Measurements from ENCODE around the gene ACVR1.

The ACVR1 gene

DNA sequence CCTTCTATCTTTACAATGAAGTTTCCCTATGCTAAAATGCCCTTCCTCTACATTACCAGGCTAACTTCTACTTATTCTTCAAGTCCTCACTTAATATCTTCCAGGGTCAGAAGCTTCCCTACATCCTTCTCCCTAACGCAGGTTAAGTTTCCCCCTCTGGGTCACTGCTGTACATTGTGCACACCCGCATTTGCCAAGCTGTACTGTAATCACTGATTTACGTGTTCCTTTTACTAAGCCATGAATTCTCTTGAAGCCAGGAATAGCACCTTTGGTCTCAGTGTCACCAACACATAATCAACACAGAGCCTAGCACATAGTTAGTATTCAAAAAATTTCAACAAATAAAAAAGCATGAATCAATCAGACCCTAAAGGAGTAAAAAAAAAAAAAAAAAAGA, 22.3 kb downstream of the ACVR1 start:
- DNase-seq (ENCODE audit: low read depth), result no peak

DNA sequence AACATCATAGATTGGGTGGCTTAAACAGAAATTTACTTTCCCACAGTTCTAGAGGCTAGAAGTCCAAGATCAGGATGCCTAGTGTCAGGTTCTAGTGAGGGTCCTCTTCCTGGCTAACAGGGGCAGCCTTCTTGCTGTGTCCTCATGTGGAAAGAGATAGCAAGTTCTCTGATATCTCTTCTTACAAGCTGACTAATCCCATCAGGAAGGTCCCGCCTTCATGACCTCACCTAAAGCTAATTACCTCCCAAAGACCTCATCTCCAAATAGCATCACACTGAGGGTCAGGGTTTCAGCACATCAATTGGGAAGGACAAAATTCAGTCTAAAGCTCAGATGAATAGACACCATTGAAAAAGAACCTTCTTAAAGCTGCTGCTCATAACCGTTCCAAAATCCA, 22.9 kb downstream of the ACVR1 start:
- no peak for DNase-seq (ENCODE audit: low read depth)

DNA sequence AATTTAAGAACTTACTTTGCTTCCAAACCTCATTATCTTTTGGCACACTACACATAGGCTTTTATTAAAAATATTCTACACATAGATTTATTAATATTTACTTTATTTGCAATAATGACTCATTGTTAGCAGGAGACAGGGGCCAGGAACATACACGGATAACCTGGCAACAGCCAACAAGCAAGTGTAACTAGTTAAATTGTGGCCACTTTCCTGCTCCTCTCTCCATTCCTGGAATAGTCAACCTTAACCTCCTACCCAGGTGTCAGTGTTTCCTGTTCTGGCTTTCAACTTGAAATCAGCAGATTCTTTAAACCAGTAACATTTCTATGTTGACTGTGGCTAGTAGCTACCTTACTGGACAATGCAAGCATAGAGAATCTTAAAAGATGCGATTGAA, 26.5 kb downstream of the ACVR1 start:
- no peak for DNase-seq (ENCODE audit: low read depth)

DNA sequence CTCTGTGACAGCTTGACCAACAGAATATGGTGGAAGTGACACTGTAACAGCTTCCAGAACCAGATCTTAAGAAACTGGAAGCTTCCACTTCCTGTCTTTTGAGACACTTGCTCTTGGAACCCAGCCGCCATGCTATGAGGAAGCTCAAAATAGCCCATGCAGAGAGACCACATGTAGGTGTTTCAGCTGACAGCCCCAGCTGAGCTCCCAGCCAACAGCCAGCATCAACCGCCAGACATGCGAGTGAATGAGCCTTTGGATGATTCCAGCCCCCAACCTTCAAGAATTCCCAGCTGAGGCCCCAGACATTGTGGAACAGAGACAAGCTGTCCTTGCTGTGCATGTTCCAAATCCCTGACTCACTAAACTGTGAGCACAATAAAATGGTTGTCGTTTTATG, 27.9 kb downstream of the ACVR1 start:
- DNase-seq (ENCODE audit: low read depth), result no peak

DNA sequence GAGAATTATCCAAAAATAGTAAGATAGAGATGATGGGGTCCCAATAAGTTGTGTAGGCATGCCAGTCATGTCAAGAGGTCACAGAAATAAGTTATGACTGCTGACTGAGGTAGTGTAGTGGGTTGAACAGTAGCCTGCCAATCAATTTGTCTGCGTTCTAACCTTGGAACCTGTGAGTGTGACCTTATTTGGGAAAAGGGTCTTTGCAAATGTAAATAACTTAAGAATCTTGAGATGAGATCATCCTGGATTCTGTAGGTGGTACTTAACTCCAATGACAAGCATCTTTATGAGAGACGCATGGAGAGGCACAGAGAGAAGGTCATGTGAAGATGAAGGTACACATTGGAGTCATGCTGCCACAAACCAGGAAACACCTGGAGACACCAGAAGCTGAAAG, 31.0 kb downstream of the ACVR1 start:
- DNase-seq (ENCODE audit: low read depth), result no peak

DNA sequence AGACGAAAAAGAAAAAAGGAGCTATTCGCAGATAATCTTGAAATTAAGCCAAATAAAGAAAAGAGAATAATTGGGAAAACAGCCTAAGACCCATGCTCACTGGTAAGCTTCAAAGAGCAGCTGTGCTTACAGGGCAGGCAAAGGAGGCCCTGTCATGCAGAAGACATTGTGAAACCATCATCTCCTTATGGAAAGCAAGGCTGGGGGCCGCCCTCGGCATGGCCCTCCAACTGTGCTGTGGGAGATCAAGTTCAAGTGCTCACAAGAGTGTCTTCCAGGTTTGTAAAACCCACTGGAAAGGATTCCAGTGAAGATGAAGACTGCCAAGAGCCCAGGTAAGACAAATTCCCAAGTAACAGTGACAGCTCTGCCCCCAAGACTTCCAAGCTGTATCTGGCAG, 32.2 kb downstream of the ACVR1 start:
- DNase-seq (ENCODE audit: low read depth), result no peak

DNA sequence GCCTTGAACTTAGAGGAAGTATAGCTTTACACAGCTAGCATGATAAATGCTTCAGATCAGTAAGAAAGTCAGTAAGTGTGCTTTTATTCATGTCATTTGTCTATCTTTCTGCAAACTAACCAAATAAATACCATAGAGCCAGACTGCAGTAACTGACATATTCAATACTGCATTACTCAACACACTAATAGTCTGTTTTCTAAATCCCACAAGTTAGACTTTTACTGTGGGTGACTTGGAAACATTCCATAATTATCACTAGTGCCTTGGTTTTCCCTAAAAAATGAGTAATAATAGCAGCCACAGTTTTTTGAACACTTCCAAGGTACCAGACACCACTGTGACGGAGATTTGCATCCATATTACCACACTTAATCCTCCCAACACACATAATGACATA, 33.0 kb downstream of the ACVR1 start:
- DNase-seq (ENCODE audit: low read depth), result no peak

DNA sequence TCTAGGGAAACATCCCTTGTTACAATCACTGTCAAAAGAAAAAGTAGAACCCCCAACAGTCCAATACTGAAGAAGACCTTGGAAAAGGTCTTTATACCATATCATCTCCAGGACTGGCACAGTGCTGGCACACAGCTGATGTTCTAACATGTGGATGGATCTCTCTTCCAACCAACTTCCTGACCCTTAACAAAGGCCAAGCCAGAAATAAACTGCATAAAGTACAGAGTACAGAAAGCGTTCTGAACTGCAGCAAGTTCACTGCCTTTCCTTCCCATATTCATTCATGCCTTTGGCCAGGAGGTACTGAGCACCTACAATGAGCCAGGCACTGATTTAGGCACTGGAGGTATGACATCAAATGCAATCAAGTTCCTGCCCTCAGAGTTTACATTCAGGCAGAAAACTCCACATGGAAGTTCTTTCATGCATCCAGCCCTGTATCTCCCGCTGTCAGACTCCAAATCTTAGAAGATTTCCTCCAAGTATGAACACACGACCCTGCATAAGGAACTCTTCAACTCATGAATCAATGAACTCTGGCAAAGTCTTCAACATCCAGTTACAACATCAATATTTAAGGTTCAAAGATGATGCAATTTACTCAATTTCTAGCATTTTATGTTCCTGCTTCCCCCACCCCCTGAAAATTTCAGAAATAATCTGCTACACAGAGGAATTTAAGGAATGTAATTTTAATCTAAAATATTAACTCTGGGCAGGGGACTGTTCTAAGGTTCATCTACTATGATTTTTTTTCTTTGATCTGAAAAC, 33.8 kb downstream of the ACVR1 start:
- DNase-seq (ENCODE audit: low read depth), result no peak

DNA sequence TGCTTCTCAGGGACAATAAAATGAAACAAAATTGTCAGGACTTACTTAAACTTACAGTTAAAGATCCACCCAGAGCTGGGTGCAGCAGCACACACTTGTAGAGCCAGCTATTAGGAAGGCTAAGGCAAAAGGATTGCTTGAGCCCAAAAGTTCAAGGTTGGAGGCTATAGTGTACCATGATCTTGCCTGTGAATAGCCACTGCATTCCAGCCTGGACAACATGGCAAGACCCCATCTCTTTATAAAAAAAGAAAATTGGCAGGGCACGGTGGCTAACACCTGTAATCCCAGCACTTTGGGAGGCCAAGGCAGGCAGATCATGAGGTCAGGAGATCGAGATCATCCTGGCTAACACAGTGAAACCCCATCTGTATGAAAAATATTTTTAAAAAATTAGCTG, 34.6 kb downstream of the ACVR1 start:
- no peak for DNase-seq (ENCODE audit: low read depth)

DNA sequence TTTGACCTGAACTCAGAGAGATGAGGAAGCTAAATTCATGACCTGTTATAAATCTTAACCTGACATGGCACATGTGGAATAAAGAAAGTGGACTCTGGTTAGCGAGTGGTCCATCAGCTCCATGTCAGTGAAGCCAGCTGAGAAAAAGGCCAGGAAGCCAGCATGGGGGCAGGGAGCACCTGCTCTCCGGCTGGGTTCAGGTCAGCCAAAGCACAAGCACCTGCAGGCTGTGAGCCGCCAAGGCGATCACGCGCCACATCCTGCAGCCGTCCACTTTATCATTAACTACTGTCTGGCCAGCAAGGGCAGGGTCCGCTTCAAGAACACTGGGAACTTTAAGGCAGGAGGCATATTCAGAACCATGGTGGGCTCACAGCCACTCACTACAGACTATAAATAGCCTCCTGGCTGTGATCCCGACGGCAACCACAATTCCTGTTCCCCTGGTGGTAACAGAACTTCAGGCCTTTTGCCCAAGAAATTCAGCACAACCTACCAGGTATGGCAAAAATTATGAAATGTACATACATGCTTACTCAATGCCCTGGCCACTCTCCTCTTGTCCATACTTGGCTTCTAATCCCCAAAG, 35.5 kb downstream of the ACVR1 start:
- no peak for DNase-seq (ENCODE audit: low read depth)

DNA sequence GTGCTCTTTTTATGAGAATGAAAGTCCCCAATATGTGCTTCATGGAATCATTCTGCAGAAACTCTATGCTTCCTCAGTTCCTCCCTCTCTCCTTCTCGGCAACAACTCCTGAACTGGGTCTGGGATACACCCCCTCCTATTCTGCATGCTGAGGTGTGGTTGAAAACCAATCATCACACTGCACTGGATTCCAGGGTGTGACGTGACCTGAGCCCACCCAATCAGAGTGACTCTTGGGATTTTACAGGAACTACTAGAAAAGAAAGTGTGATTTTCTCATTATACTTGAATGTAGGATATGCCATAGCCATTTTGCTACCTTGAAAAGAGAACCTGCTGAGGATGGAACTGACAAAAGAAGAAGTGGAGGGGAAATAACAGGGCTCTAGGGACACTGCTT, 36.3 kb downstream of the ACVR1 start:
- DNase-seq (ENCODE audit: low read depth), result no peak

DNA sequence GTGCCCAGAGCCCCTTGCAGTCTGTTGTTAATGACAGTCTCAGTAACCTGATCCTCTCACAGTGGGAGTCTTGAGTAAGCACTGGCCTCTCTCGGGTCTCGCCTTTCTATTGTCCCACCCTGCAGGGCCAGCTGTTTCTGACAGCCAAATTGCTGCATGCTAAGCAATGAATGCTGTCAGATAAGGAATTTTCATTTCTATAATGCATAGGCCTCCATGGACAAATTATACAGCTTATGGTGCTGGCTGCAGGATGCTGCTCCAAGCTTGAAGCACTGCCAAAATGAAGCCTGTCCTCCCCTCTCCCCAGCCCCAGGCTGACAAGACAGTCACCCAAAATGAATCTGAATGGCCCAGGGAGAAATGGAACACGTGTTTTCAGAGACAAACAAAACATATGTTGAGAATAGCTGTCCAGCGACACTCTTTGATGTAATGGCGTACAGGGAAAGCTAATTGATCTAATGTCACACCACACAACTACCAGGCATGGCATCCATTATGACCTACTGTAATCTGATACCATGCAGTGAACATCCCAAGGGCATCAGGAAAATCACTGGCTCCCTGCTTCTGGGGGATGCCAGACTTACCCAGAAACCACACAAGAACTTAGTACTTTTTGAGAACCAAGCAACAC, 36.8 kb downstream of the ACVR1 start:
- DNase-seq (ENCODE audit: low read depth), result no peak

DNA sequence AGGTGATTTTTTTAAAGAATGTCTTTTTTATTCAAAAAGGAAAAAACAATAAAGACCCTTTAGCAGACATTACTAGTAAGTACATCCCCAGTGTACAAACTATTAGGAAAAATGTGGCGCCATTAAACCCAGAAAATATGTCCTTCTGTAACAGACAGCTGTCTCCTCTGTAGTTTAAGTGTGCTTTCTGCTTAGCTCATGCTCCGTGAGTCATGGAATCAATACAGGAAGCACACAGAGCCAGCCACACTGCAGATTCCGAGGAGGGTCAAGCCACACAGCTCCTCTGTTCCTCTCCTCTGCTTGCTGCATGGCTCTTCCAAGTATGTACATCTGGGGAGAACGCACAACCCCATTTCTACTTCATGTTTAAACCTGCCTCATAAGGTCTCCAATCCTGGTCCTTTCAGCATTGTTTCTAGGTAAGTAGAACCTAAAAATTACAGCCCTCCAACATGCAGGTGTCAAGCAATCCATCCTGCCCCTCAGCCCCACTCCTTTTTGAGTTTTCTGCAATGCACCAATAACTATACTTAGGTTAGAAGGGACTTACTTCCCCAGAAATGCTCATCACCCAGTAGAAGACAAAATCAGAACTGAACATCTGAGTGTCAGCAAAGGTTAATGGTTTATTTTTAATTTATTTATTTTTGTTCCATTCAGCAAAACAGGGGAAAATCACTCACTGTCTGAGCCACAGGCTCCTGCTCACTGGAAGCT, 37.5 kb downstream of the ACVR1 start:
- no peak for DNase-seq (ENCODE audit: low read depth)

DNA sequence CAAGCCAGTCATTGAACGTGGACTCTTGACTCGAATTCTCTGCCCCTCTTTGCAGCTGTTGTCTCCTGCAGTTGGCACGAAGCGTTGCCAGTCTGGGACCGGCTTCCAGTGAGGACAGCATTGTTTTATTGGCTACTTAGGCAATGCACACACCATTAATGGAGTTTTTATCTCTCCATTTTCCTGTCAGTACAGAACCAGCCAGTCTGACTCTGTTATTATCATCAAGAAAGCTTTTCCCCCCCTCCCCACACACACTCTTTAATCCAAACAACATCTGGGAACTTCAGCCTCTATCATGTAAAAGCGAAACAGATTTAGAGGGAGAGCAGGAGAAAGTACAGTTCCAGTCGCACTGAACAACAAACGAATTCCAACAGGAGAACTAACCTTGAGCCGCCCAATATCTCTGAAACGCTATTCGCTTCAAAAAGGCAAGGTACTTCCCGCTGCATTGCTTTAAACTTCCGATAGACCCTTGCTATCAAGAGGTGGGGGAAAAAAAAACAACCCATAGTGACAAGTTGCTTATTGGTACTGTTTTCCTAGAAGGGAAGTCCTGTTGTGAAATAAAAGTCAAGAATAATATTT, 38.2 kb downstream of the ACVR1 start:
- DNase-seq (ENCODE audit: low read depth), result no peak

DNA sequence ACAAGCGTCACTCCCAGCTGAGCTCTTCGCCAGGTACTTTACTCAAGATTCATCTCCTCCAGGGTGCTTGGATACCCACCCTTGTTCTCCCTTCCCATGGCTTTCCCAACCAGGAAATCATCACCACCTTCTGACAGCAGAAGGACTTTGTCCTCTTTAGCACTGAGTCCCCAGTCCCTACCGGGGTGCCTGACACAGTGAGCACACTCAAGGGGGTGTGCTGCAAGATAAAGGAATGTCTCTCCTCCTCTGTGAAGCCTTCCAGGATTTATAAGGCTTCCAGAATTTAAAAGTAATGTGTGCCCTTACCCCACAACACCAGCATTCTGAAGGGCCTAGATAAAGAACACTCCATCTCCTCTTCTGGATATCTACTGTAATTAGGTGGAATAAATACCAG, 39.6 kb downstream of the ACVR1 start:
- DNase-seq (ENCODE audit: low read depth), result no peak

DNA sequence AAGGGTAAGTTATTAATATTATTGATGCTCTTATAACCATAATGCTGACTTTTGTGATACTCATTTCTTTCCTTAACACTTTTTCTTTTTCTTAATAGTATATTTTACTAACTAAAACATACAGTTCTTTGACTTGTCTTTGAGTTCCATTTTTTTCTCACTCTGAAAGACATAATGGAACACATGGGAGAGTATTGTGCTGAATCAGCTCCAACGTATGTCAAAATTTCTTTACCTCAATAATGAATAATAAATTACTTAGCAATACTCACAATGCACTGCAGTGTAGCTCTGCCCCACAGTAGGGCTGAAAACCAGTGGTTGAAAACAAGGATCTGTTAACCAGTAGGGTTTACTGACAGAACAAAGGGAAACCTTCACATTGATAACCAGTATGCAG, 40.7 kb downstream of the ACVR1 start:
- no peak for DNase-seq (ENCODE audit: low read depth)

DNA sequence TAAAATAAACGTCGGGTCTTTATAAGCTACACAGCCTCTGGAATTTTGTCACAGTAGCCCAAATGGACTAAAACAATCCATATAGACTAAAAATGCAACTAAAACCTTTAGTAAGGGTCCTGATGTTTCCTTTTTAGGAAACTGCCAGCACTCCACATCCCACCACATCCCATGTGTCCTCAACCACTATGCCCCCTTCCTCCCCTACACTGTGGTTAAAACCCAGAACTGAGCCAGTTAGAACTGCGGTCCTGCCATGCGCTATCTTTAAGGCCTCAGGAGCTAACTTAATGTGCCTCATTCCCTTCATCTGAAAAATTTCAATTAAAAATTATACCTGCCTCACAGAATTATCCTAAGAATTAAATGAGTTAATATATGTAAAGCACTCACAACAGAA, 41.1 kb downstream of the ACVR1 start:
- DNase-seq (ENCODE audit: low read depth), result no peak

DNA sequence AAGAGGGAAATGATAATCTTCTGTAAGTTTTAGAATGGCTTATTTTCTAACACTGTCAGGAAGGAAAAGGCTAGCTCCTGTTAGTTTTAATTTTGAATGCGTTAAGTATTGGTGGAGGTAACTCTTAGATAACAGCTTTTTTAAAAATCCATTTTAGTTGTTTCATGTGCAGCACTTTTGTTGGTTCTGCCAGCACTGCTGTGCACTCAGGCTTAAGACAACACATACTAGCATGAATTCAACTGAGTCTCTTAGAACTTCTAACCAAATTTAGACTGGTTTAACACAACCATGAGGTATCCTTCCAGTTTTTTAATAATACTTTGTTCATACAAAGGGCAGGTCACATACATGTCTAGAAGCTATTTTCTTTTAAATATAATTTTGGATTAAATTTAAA, 42.4 kb downstream of the ACVR1 start:
- no peak for DNase-seq (ENCODE audit: low read depth)

DNA sequence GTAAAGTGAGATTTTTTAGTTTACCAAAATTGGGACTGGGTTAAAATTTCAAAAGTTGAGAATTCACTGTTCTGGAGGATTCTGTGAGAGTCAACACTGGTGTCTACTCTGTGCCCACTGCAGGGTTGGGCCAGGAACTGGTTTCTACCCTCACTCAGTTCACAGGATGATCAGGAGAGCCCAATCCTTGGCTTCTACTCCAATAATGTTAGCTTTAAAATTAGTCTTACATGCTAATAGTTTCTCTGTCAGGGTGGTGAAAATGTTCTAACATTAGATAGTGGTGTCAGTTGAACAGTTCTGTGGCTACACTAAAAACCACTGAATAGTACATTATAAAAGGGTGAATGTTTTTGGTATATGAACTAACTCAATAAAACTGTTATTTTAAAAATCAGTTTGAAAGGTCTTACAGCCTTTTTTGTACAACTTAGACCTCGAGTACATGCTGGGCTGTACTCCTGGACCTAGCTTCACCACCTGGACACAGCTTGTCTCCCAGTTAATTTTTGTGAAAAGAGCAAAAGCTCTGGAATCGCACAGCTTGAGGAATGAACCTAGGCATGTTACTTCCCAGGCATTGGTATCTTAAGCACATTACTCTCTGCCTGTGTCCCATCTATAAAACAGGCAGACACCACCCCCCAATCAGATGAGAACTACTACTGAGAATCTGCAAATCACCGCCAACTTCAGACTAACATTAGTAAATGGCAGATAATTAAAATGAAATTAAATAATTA, 44.4 kb downstream of the ACVR1 start:
- no peak for DNase-seq (ENCODE audit: low read depth)

DNA sequence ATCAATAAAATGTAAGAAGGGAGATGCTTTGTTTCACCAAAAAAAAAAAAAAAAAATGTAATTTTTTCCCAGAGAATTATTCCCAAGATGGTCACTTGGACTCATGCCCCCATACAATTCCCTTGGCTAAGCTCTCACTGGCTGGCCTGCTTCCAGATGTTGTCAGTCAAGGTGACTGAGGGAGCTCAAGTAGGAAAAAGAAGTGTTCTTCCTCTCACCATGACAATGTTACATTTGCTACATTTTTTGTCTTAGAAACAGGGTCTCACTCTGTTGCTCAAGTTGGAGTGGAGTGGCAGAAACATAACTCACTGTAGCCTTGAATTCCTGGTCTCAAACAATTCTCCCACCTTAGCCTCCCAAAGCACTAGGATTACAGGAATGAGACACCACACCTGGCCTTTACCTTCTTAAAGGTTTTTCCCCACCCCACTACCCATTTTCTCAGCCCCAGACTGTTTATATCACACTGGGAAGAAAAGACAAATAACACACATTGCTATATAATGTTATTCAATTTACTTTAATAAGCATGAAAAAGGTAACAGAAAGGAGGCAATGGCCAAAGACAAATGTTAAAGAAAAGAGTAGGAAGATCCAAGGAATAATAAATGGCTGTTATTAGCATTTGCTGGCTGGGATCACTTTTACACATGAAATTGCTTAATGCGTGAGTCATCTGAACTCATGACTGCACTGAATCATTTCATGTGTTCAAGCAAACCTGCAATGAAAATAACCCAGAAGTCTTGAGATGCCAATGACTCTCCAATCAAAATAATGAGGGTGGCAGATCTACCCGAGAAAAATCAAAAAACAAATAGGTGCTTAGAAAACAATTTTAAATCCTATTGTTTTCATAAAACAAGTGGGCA, 45.2 kb downstream of the ACVR1 start:
- no peak for DNase-seq (ENCODE audit: low read depth)

DNA sequence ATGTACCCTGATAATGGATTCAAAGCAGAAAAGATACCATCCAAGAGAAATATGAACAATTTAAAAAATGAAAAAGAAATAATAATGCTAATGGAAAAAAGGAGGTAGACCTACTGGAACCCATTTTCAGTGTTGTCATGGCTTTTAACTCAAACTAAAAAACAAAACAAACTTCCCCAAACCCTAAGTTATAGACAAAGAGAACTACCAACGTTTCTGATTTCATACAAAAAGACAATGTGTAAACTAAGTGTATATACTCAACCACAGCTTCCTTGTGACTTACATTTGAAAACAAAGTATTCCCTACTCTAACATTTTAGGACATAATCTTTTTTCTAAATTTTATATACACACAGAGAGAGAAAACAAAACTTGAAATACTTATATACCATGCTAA, 45.9 kb downstream of the ACVR1 start:
- DNase-seq (ENCODE audit: low read depth), result no peak

All from T-helper 22 cell (primary cell).